ENCODE results near the gene CORIN.

CORIN gene

GRCh38 chr4:47647029-47647428 is 190.8 kb downstream of the CORIN start:
- Histone ChIP-seq H3K79me2 (ENCODE audit: control insufficient read depth, insufficient read depth, low read length, poor library complexity) (no peaks in the 10 kb centered on the region), H2BK5ac (ENCODE audit: low read depth, low read length, poor library complexity) (no peak overlapping the region), H2BK120ac (ENCODE audit: insufficient read depth, low read length, poor library complexity) (no peak overlapping the region), H4K8ac (ENCODE audit: low read depth, low read length) (no peak overlapping the region), H3K79me1 (ENCODE audit: low read length) (no peaks in the 10 kb centered on the region), H3K4me1 (ENCODE audit: control insufficient read depth in 1 of 2, insufficient read depth in 2 of 2, low read length in 2 of 2) (no peaks in the 10 kb centered on the region), H2AK5ac (ENCODE audit: low read length) (no peak overlapping the region), H3K36me3 (ENCODE audit: control insufficient read depth in 1 of 2, insufficient read depth in 2 of 2, low read length in 2 of 2) (no peaks in the 10 kb centered on the region), H3K27me3 (ENCODE audit: insufficient read depth, low read length) (no peaks in the 10 kb centered on the region), H4K12ac (ENCODE audit: low read depth, low read length) (no peak overlapping the region), H3K18ac (ENCODE audit: low read length) (no peak overlapping the region), H2BK12ac (ENCODE audit: low read length) (no peak overlapping the region), H3K14ac (ENCODE audit: low read length) (no peak overlapping the region), H2AFZ (ENCODE audit: insufficient read depth, low read length, poor library complexity) (no peak overlapping the region), H3K23ac (ENCODE audit: low read length) (no peak overlapping the region), H3K9me3 (ENCODE audit: insufficient read depth, low read depth, low read length) (peaks cover 3% of the 10 kb centered on the region), H3K4ac (ENCODE audit: low read depth, low read length) (no peak overlapping the region), H3K9ac (ENCODE audit: low read length) (no peak overlapping the region), H4K91ac (ENCODE audit: low read depth, low read length) (no peak overlapping the region), H3K4me3 (ENCODE audit: low read depth, low read length) (no peak overlapping the region), H3K27ac (ENCODE audit: low read depth, low read length) (no peak overlapping the region), H3K4me2 (ENCODE audit: low read length) (no peak overlapping the region)
- DNase-seq = no peak
- no CpG with 5 or more reads among the region's 3 CpGs for WGBS (ENCODE audit: extremely low coverage, insufficient coverage, insufficient read length)

GRCh38 chr4:47646372-47646771 is 191.5 kb downstream of the CORIN start:
- Histone ChIP-seq H3K9me3 (ENCODE audit: insufficient read depth, low read depth, low read length) (peaks cover 3% of the 10 kb centered on the region), H3K79me1 (ENCODE audit: low read length) (no peaks in the 10 kb centered on the region), H3K4me1 (ENCODE audit: control insufficient read depth in 1 of 2, insufficient read depth in 2 of 2, low read length in 2 of 2) (no peaks in the 10 kb centered on the region), H3K4me2 (ENCODE audit: low read length) (no peak overlapping the region), H3K18ac (ENCODE audit: low read length) (no peak overlapping the region), H2BK12ac (ENCODE audit: low read length) (no peak overlapping the region), H3K79me2 (ENCODE audit: control insufficient read depth, insufficient read depth, low read length, poor library complexity) (no peaks in the 10 kb centered on the region), H2BK5ac (ENCODE audit: low read depth, low read length, poor library complexity) (no peak overlapping the region), H2AFZ (ENCODE audit: insufficient read depth, low read length, poor library complexity) (no peak overlapping the region), H4K8ac (ENCODE audit: low read depth, low read length) (no peak overlapping the region), H3K4ac (ENCODE audit: low read depth, low read length) (no peak overlapping the region), H3K4me3 (ENCODE audit: low read depth, low read length) (no peak overlapping the region), H3K36me3 (ENCODE audit: control insufficient read depth in 1 of 2, insufficient read depth in 2 of 2, low read length in 2 of 2) (no peaks in the 10 kb centered on the region), H2AK5ac (ENCODE audit: low read length) (no peak overlapping the region), H3K9ac (ENCODE audit: low read length) (no peak overlapping the region), H2BK120ac (ENCODE audit: insufficient read depth, low read length, poor library complexity) (no peak overlapping the region), H3K27me3 (ENCODE audit: insufficient read depth, low read length) (no peaks in the 10 kb centered on the region), H4K12ac (ENCODE audit: low read depth, low read length) (no peak overlapping the region), H3K27ac (ENCODE audit: low read depth, low read length) (no peak overlapping the region), H3K14ac (ENCODE audit: low read length) (no peak overlapping the region), H3K23ac (ENCODE audit: low read length) (no peak overlapping the region), H4K91ac (ENCODE audit: low read depth, low read length) (no peak overlapping the region)
- DNase-seq = no peak
- WGBS (ENCODE audit: extremely low coverage, insufficient coverage, insufficient read length) = no CpG with 5 or more reads among the region's 3 CpGs

DNA sequence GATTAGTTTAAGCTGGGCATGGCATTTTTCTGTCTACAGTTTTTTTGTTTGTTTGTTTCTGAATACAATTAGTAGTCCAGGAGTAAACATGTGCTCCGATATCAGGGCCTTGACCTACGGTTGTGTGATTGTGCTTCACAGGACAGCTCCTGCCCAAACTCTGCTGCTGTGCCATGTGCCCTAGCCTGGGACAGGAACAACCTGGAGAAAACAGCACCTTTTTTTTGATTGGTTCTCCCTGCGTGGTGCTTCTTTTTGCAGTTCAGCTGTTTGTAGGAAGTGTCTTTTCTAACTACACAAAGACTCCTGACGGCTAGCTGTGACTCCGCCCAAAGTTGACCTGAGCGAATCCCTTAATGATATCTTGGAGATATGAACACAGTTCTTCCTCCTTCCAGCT is 194.0 kb downstream of the CORIN start:
- Histone ChIP-seq H3K27me3 (ENCODE audit: insufficient read depth, low read length) (no peaks in the 10 kb centered on the region), H2AFZ (ENCODE audit: insufficient read depth, low read length, poor library complexity) (no peak overlapping the region), H2AK5ac (ENCODE audit: low read length) (no peak overlapping the region), H3K36me3 (ENCODE audit: control insufficient read depth in 1 of 2, insufficient read depth in 2 of 2, low read length in 2 of 2) (no peaks in the 10 kb centered on the region), H3K4me3 (ENCODE audit: low read depth, low read length) (no peak overlapping the region), H3K4me2 (ENCODE audit: low read length) (no peak overlapping the region), H3K4ac (ENCODE audit: low read depth, low read length) (no peak overlapping the region), H3K79me1 (ENCODE audit: low read length) (no peaks in the 10 kb centered on the region), H3K9me3 (ENCODE audit: insufficient read depth, low read depth, low read length) (peaks cover 1% of the 10 kb centered on the region), H2BK12ac (ENCODE audit: low read length) (no peak overlapping the region), H3K14ac (ENCODE audit: low read length) (no peak overlapping the region), H3K79me2 (ENCODE audit: control insufficient read depth, insufficient read depth, low read length, poor library complexity) (no peaks in the 10 kb centered on the region), H3K23ac (ENCODE audit: low read length) (no peak overlapping the region), H4K12ac (ENCODE audit: low read depth, low read length) (no peak overlapping the region), H4K91ac (ENCODE audit: low read depth, low read length) (no peak overlapping the region), H3K27ac (ENCODE audit: low read depth, low read length) (no peak overlapping the region), H2BK5ac (ENCODE audit: low read depth, low read length, poor library complexity) (no peak overlapping the region), H3K18ac (ENCODE audit: low read length) (no peak overlapping the region), H3K4me1 (ENCODE audit: control insufficient read depth in 1 of 2, insufficient read depth in 2 of 2, low read length in 2 of 2) (no peaks in the 10 kb centered on the region), H3K9ac (ENCODE audit: low read length) (no peak overlapping the region), H4K8ac (ENCODE audit: low read depth, low read length) (no peak overlapping the region), H2BK120ac (ENCODE audit: insufficient read depth, low read length, poor library complexity) (no peak overlapping the region)
- whole genome bisulfite sequencing (ENCODE audit: extremely low coverage, insufficient coverage, insufficient read length) = no CpG with 5 or more reads among the region's 6 CpGs
- DNase-seq = no peak

- Histone ChIP-seq H3K9ac (ENCODE audit: low read length) (no peak overlapping the region), H3K4me2 (ENCODE audit: low read length) (no peak overlapping the region), H4K91ac (ENCODE audit: low read depth, low read length) (no peak overlapping the region), H3K36me3 (ENCODE audit: control insufficient read depth in 1 of 2, insufficient read depth in 2 of 2, low read length in 2 of 2) (no peaks in the 10 kb centered on the region), H2BK5ac (ENCODE audit: low read depth, low read length, poor library complexity) (no peak overlapping the region), H3K79me1 (ENCODE audit: low read length) (no peaks in the 10 kb centered on the region), H2BK120ac (ENCODE audit: insufficient read depth, low read length, poor library complexity) (no peak overlapping the region), H2AFZ (ENCODE audit: insufficient read depth, low read length, poor library complexity) (no peak overlapping the region), H4K12ac (ENCODE audit: low read depth, low read length) (no peak overlapping the region), H3K4me3 (ENCODE audit: low read depth, low read length) (no peak overlapping the region), H3K4me1 (ENCODE audit: control insufficient read depth in 1 of 2, insufficient read depth in 2 of 2, low read length in 2 of 2) (no peaks in the 10 kb centered on the region), H3K27me3 (ENCODE audit: insufficient read depth, low read length) (no peaks in the 10 kb centered on the region), H2AK5ac (ENCODE audit: low read length) (no peak overlapping the region), H3K18ac (ENCODE audit: low read length) (no peak overlapping the region), H3K27ac (ENCODE audit: low read depth, low read length) (no peak overlapping the region), H2BK12ac (ENCODE audit: low read length) (no peak overlapping the region), H3K23ac (ENCODE audit: low read length) (no peak overlapping the region), H4K8ac (ENCODE audit: low read depth, low read length) (no peak overlapping the region), H3K14ac (ENCODE audit: low read length) (no peak overlapping the region), H3K4ac (ENCODE audit: low read depth, low read length) (no peak overlapping the region), H3K9me3 (ENCODE audit: insufficient read depth, low read depth, low read length) (no peaks in the 10 kb centered on the region), H3K79me2 (ENCODE audit: control insufficient read depth, insufficient read depth, low read length, poor library complexity) (no peaks in the 10 kb centered on the region)
- WGBS (ENCODE audit: extremely low coverage, insufficient coverage, insufficient read length) = no CpG with 5 or more reads among the region's 7 CpGs
- DNase-seq = no peak
Observed at GRCh38 chr4:47642985-47643760, 194.7 kb downstream of the CORIN start.
